Stimulated activated CD4-positive, alpha-beta T cell treated with anti-CD3 and anti-CD28 coated beads, TNF-alpha, amount 100 ng/mL, for 1 hour (primary cell): ENCODE results near the gene KRTAP2-2.
"Not testable (repeated sequence)": the region's sequence is repeated elsewhere in the genome, so short reads cannot be mapped to it uniquely, and the experiment has no call there.

Source experiments
- DNase-seq, 3 donors: peaks; one replicate each; pipeline ENCODE4 v3.0.0-alpha.2; 2020; ENCODE audit warnings: low read depth in 3 of 3, low spot score in 1 of 3

KRTAP2-2 gene

GRCh38 chr17:41055130-41055529, at the start of gene KRTAP2-2:
TSS of gene KRTAP2-2 (minus strand) at chr17:41055230. CDS start at chr17:41055211, 19 bp downstream.
- not testable (repeated sequence) for DNase-seq

- DNase-seq = not testable (repeated sequence)
Observed at GRCh38 chr17:41104386-41105038, 49.5 kb upstream of the KRTAP2-2 start.

GRCh38 chr17:41103896-41104295, 48.9 kb upstream of the KRTAP2-2 start:
- no peak for DNase-seq

- DNase-seq = no peak
Observed at GRCh38 chr17:41101586-41102259, 46.7 kb upstream of the KRTAP2-2 start, which contains the start of gene KRTAP4-16. TSS of gene KRTAP4-16 (minus strand) at chr17:41102209. CDS start at chr17:41102209, 0 bp downstream.

- DNase-seq = not testable (repeated sequence)
Observed at GRCh38 chr17:41099682-41100480, 44.9 kb upstream of the KRTAP2-2 start.

- DNase-seq = no peak
Observed at GRCh38 chr17:41098481-41098880, 43.5 kb upstream of the KRTAP2-2 start.

GRCh38 chr17:41098042-41098441, 43.0 kb upstream of the KRTAP2-2 start, which contains the start of gene KRTAP4-8:
TSS of gene KRTAP4-8 (minus strand) at chr17:41098142. CDS start at chr17:41098084, 58 bp downstream.
- DNase-seq = no peak

GRCh38 chr17:41096055-41096454, 41.0 kb upstream of the KRTAP2-2 start:
- no peak for DNase-seq

GRCh38 chr17:41088760-41089352, 33.8 kb upstream of the KRTAP2-2 start:
- not testable (repeated sequence) for DNase-seq

GRCh38 chr17:41084100-41084856, 29.2 kb upstream of the KRTAP2-2 start, which contains the start of gene KRTAP4-7:
TSS of gene KRTAP4-7 (plus strand) at chr17:41084150. CDS start at chr17:41084207, 57 bp downstream.
- not testable (repeated sequence) for DNase-seq

GRCh38 chr17:41083427-41083826, 28.4 kb upstream of the KRTAP2-2 start:
- DNase-seq = not testable (repeated sequence)

GRCh38 chr17:41082626-41083025, 27.6 kb upstream of the KRTAP2-2 start:
- no peak for DNase-seq

GRCh38 chr17:41076788-41077187, 21.8 kb upstream of the KRTAP2-2 start:
- no peak for DNase-seq

GRCh38 chr17:41073676-41074075, 18.6 kb upstream of the KRTAP2-2 start:
- no peak for DNase-seq

GRCh38 chr17:41071606-41072360, 16.8 kb upstream of the KRTAP2-2 start:
- DNase-seq = no peak

- DNase-seq = no peak
Observed at GRCh38 chr17:41069031-41069430, 14.0 kb upstream of the KRTAP2-2 start.

- DNase-seq = no peak
Observed at GRCh38 chr17:41067281-41067680, 12.3 kb upstream of the KRTAP2-2 start.

- DNase-seq = no peak
Observed at GRCh38 chr17:41065829-41066624, 11.0 kb upstream of the KRTAP2-2 start, which contains the start of gene KRTAP2-4. TSS of gene KRTAP2-4 (minus strand) at chr17:41065879. CDS start at chr17:41065845, 34 bp downstream.
